Parathyroid adenoma (tissue), 2 donors: ENCODE measurements around the gene BAIAP3.

ENCODE experiments used
- H2AFZ ChIP-seq: fragments of 300-600 bp; sonication (generic); one replicate; pipeline ENCODE4 v1.7.0; 2017; ENCODE audit warnings: antibody characterized with exemption, mild to moderate bottlenecking
- H3K27ac ChIP-seq: fragments of 300-600 bp; sonication (generic); one replicate; pipeline ENCODE4 v1.7.0; 2017
- H3K27me3 ChIP-seq: fragments of 300-600 bp; sonication (generic); one replicate; pipeline ENCODE4 v1.7.0; 2017; ENCODE audit warnings: low read length; ENCODE audit not compliant: control insufficient read depth, insufficient read depth
- H3K36me3 ChIP-seq: fragments of 300-600 bp; sonication (generic); one replicate; pipeline ENCODE4 v1.7.0; 2017; ENCODE audit warnings: low read length; ENCODE audit not compliant: control insufficient read depth, insufficient read depth
- H3K4me1 ChIP-seq: fragments of 300-600 bp; sonication (generic); one replicate; pipeline ENCODE4 v1.7.0; 2017; ENCODE audit warnings: control low read depth
- H3K4me2 ChIP-seq: fragments of 300-600 bp; sonication (generic); one replicate; pipeline ENCODE4 v1.7.0; 2017; ENCODE audit warnings: low read length
- H3K4me3 ChIP-seq: fragments of 300-600 bp; sonication (generic); one replicate; pipeline ENCODE4 v1.7.0; 2017; ENCODE audit warnings: low read depth, low read length
- H3K79me2 ChIP-seq: fragments of 300-600 bp; sonication (generic); one replicate; pipeline ENCODE4 v1.7.0; 2017; ENCODE audit warnings: control low read depth
- H3K9ac ChIP-seq: fragments of 300-600 bp; sonication (generic); one replicate; pipeline ENCODE4 v1.7.0; 2017; ENCODE audit warnings: mild to moderate bottlenecking
- H3K9me3 ChIP-seq: fragments of 300-600 bp; sonication (generic); one replicate; pipeline ENCODE4 v1.7.0; 2017; ENCODE audit warnings: low read length; ENCODE audit not compliant: control insufficient read depth
- CTCF ChIP-seq: fragments of 300-600 bp; sonication (generic); IDR thresholded peaks from one replicate; pipeline ENCODE4 v1.7.0; 2017; ENCODE audit warnings: antibody characterized with exemption, mild to moderate bottlenecking
- donor health status: primary hyperparathyroidism.

The BAIAP3 gene

GRCh38 chr16:1308036-1308976, 25.1 kb upstream of the BAIAP3 start:
- Histone ChIP-seq H3K36me3 (no peaks in the 10 kb centered on the region), H2AFZ (peak overlapping the region; percentile 98), H3K27me3 (no peaks in the 10 kb centered on the region), H3K9ac (no peak overlapping the region), H3K4me2 (peak overlapping the region; percentile 97), H3K4me1 (peaks cover 19% of the 10 kb centered on the region), H3K9me3 (no peaks in the 10 kb centered on the region), H3K79me2 (peaks cover 30% of the 10 kb centered on the region), H3K4me3 (peak overlapping the region; percentile 49), H3K27ac (peak overlapping the region; percentile 100)
- TF ChIP-seq CTCF, result no peak

GRCh38 chr16:1308977-1309885, 24.2 kb upstream of the BAIAP3 start, which contains the start of gene UBE2I:
UBE2I (plus strand) TSS chr16:1309636; CDS start chr16:1314031, 4,395 bp downstream.
- peak within 1 kb of the TSS; percentile 97 for H3K4me2 ChIP-seq
- H3K27me3 ChIP-seq, result no peaks in the 10 kb centered on the region
- peak within 1 kb of the TSS; percentile 98 for H2AFZ ChIP-seq
- peaks cover 19% of the 10 kb centered on the region for H3K4me1 ChIP-seq
- H3K27ac ChIP-seq, result peak within 1 kb of the TSS; percentile 100
- H3K79me2 ChIP-seq, result peaks cover 39% of the 10 kb centered on the region
- TF ChIP-seq CTCF, result no peak
- H3K4me3 ChIP-seq, result peak within 1 kb of the TSS; percentile 72
- H3K9me3 ChIP-seq, result no peaks in the 10 kb centered on the region
- no peaks in the 10 kb centered on the region for H3K36me3 ChIP-seq
- H3K9ac ChIP-seq, result peak within 1 kb of the TSS; percentile 99

- H3K27ac ChIP-seq, result peak overlapping the region; percentile 5
Measured at GRCh38 chr16:1309888-1310831, 23.3 kb upstream of the BAIAP3 start.

More at GRCh38 chr16:1309888-1310831, 23.3 kb upstream of the BAIAP3 start:
- no peaks in the 10 kb centered on the region for H3K9me3 ChIP-seq
- peaks cover 19% of the 10 kb centered on the region for H3K4me1 ChIP-seq
- peak overlapping the region; percentile 72 for H3K4me3 ChIP-seq
- no peak for TF ChIP-seq CTCF
- H3K4me2 ChIP-seq, result peak overlapping the region; percentile 91
- no peak overlapping the region for H2AFZ ChIP-seq
- H3K36me3 ChIP-seq, result no peaks in the 10 kb centered on the region
- no peaks in the 10 kb centered on the region for H3K27me3 ChIP-seq
- H3K9ac ChIP-seq, result peak overlapping the region; percentile 50
- peaks cover 48% of the 10 kb centered on the region for H3K79me2 ChIP-seq
